Measurements from ENCODE around the gene ASXL3. TPM values are rescaled to one million over a fixed set of nuclear protein-coding genes. Genes with fewer than 3 reads are reported as not detected.

Gene ASXL3
- total RNA-seq, 1 donor = 0.54 TPM

- H3K4me3 ChIP-seq (ENCODE audit: low read depth, low read length) = no peak overlapping the region
- TF ChIP-seq CTCF (IDR thresholded peaks at IDR 0.05; ENCODE audit: insufficient read depth, low read length) = no peak
- DNase-seq (ENCODE audit: low read depth) = no peak
Measured at GRCh38 chr18:33677891-33678290, 99.9 kb downstream of the ASXL3 start.

- DNase-seq (ENCODE audit: low read depth) = no peak
- TF ChIP-seq CTCF (IDR thresholded peaks at IDR 0.05; ENCODE audit: insufficient read depth, low read length) = no peak
- no peak overlapping the region for H3K4me3 ChIP-seq (ENCODE audit: low read depth, low read length)
Measured at GRCh38 chr18:33682436-33682835, 104.4 kb downstream of the ASXL3 start.

- no peak for DNase-seq (ENCODE audit: low read depth)
- no peak overlapping the region for H3K4me3 ChIP-seq (ENCODE audit: low read depth, low read length)
- no peak for TF ChIP-seq CTCF (IDR thresholded peaks at IDR 0.05; ENCODE audit: insufficient read depth, low read length)
Measured at GRCh38 chr18:33694593-33694992, 116.6 kb downstream of the ASXL3 start.

- H3K4me3 ChIP-seq (ENCODE audit: low read depth, low read length) = no peak overlapping the region
- no peak for TF ChIP-seq CTCF (IDR thresholded peaks at IDR 0.05; ENCODE audit: insufficient read depth, low read length)
- no peak for DNase-seq (ENCODE audit: low read depth)
Measured at GRCh38 chr18:33696332-33697162, 118.5 kb downstream of the ASXL3 start.

- DNase-seq (ENCODE audit: low read depth) = no peak
- TF ChIP-seq CTCF (IDR thresholded peaks at IDR 0.05; ENCODE audit: insufficient read depth, low read length) = no peak
- H3K4me3 ChIP-seq (ENCODE audit: low read depth, low read length) = no peak overlapping the region
Measured at GRCh38 chr18:33697498-33697897, 119.5 kb downstream of the ASXL3 start.

GRCh38 chr18:33699372-33699771 is 121.4 kb downstream of the ASXL3 start:
- H3K4me3 ChIP-seq (ENCODE audit: low read depth, low read length) = no peak overlapping the region
- no peak for DNase-seq (ENCODE audit: low read depth)
- TF ChIP-seq CTCF (IDR thresholded peaks at IDR 0.05; ENCODE audit: insufficient read depth, low read length) = no peak

Measured in fibroblast of the aortic adventitia (primary cell).